ENCODE measurements around the gene INPP5K. TPM values are rescaled to one million over a fixed set of nuclear protein-coding genes. Genes with fewer than 3 reads are reported as not detected.
"Not testable (repeated sequence)": the region's sequence is repeated elsewhere in the genome, so short reads cannot be mapped to it uniquely, and the experiment has no call there.

INPP5K gene
- total and polyA plus RNA-seq, 10 donors, result 22.3 to 107 (median 51.4) TPM

GRCh38 chr17:1509290-1509881 is 7.0 kb downstream of the INPP5K start:
- H3K9me3 ChIP-seq, result no peaks in the 10 kb centered on the region
- H3K36me3 ChIP-seq, result peaks cover 0 to 100% (median 51%) of the 10 kb centered on the region in 6 donors
- no peak overlapping the region for H3K4me3 ChIP-seq
- no peak overlapping the region for H3K27ac ChIP-seq
- intact Hi-C loops (cut with DNase I; ENCODE audit: low total_unique reads), result no loop called here
- TF ChIP-seq CTCF (IDR thresholded peaks at IDR 0.05 in 8 of 11, conservative IDR thresholded peaks at IDR 0.05 in 3 of 11), result no peak
- no peak for TF ChIP-seq POLR2A (IDR thresholded peaks at IDR 0.05)
- no peak for TF ChIP-seq POLR2AphosphoS5 (IDR thresholded peaks at IDR 0.05)
- no peaks in the 10 kb centered on the region for H3K27me3 ChIP-seq (replicated peaks in 1 of 7)
- no peak for DNase-seq
- 72 to 86% (median 82%) methylated on average over 6 to 7 of the region's 7 CpGs for WGBS, 5 donors
- peaks cover 0 to 54% (median 29%) of the 10 kb centered on the region in 6 donors for H3K4me1 ChIP-seq

- H3K4me3 ChIP-seq; H3K27me3 ChIP-seq (replicated peaks in 1 of 7); H3K27ac ChIP-seq; H3K9me3 ChIP-seq; intact Hi-C loops (cut with DNase I; ENCODE audit: low total_unique reads); DNase-seq: not testable (repeated sequence)
- WGBS, 5 donors, result 94 to 97% (median 95%) methylated on average over 20 to 24 of the region's 25 CpGs
- Histone ChIP-seq H3K4me1 (peaks cover 0 to 47% (median 25%) of the 10 kb centered on the region in 6 donors), H3K36me3 (peaks cover 0 to 100% (median 55%) of the 10 kb centered on the region in 6 donors)
Measured at GRCh38 chr17:1508709-1509108, 7.7 kb downstream of the INPP5K start.

GRCh38 chr17:1506649-1507267 is 9.7 kb downstream of the INPP5K start:
- no peak for TF ChIP-seq POLR2AphosphoS5 (IDR thresholded peaks at IDR 0.05)
- H3K9me3 ChIP-seq, result no peaks in the 10 kb centered on the region
- H3K36me3 ChIP-seq, result peaks cover 0 to 98% (median 44%) of the 10 kb centered on the region in 6 donors
- no peaks in the 10 kb centered on the region for H3K27me3 ChIP-seq (replicated peaks in 1 of 7)
- no peak overlapping the region for H3K27ac ChIP-seq
- 93 to 96% (median 95%) methylated on average over 12 to 13 of the region's 13 CpGs for WGBS, 5 donors
- intact Hi-C loops (cut with DNase I; ENCODE audit: low total_unique reads), result no loop called here
- no peak for DNase-seq
- peaks cover 0 to 28% (median 16%) of the 10 kb centered on the region in 6 donors for H3K4me1 ChIP-seq
- no peak overlapping the region for H3K4me3 ChIP-seq

- Histone ChIP-seq H3K27me3 (replicated peaks in 1 of 7) (no peaks in the 10 kb centered on the region), H3K27ac (no peak overlapping the region), H3K9me3 (no peaks in the 10 kb centered on the region), H3K4me1 (peaks cover 0 to 16% (median 5%) of the 10 kb centered on the region in 6 donors), H3K4me3 (no peak overlapping the region), H3K36me3 (peaks cover 0 to 97% (median 44%) of the 10 kb centered on the region in 6 donors)
- WGBS, 5 donors, result 81 to 93% (median 87%) methylated on average over 5 of the region's 5 CpGs
- TF ChIP-seq POLR2AphosphoS5 (IDR thresholded peaks at IDR 0.05) (no peak), CTCF (IDR thresholded peaks at IDR 0.05 in 8 of 11, conservative IDR thresholded peaks at IDR 0.05 in 3 of 11) (no peak), POLR2A (IDR thresholded peaks at IDR 0.05) (no peak)
- intact Hi-C loops (cut with DNase I; ENCODE audit: low total_unique reads), result no loop called here
- DNase-seq, result no peak
Measured at GRCh38 chr17:1505586-1505985, 10.8 kb downstream of the INPP5K start.

GRCh38 chr17:1504866-1505265 is 11.5 kb downstream of the INPP5K start:
- intact Hi-C loops (cut with DNase I; ENCODE audit: low total_unique reads), result no loop called here
- peaks cover 0 to 95% (median 43%) of the 10 kb centered on the region in 6 donors for H3K36me3 ChIP-seq
- DNase-seq, result no peak
- TF ChIP-seq CTCF (IDR thresholded peaks at IDR 0.05 in 8 of 11, conservative IDR thresholded peaks at IDR 0.05 in 3 of 11), result no peak
- no peak for TF ChIP-seq POLR2AphosphoS5 (IDR thresholded peaks at IDR 0.05)
- TF ChIP-seq POLR2A (IDR thresholded peaks at IDR 0.05), result no peak
- H3K27ac ChIP-seq, result no peak overlapping the region
- no peaks in the 10 kb centered on the region for H3K27me3 ChIP-seq (replicated peaks in 1 of 7)
- H3K4me1 ChIP-seq, result peaks cover 0 to 9% (median 3%) of the 10 kb centered on the region in 6 donors
- H3K9me3 ChIP-seq, result no peaks in the 10 kb centered on the region
- 85 to 94% (median 88%) methylated on average over 3 of the region's 3 CpGs for WGBS, 5 donors
- H3K4me3 ChIP-seq, result no peak overlapping the region
